HL-60 (cell line): ENCODE results near the gene KRT36.

Experiments
- DNase-seq, 2 experiments: peaks; one replicate each; pipeline ENCODE4 v3.0.0-alpha.2; 2010 to 2020; ENCODE audit warnings: low read depth in 1 of 2, low spot score in 1 of 2
- H3K27ac ChIP-seq: fragments of 250-450 bp; sonication (Bioruptor Pico); replicated peaks from 2 replicates; pipeline ENCODE4 v1.5.1; 2020; ENCODE audit warnings: mild to moderate bottlenecking, moderate library complexity
- H3K27me3 ChIP-seq: fragments of 250-450 bp; sonication (Bioruptor Pico); 2 replicates; pipeline ENCODE4 v1.5.1; 2021; ENCODE audit warnings: mild to moderate bottlenecking, moderate library complexity; ENCODE audit not compliant: insufficient read depth, poor library complexity, severe bottlenecking
- H3K4me3 ChIP-seq: replicated peaks from 2 replicates; pipeline ENCODE4 v1.5.1; 2011; ENCODE audit warnings: mild to moderate bottlenecking, control low read depth, low read length; ENCODE audit not compliant: insufficient read depth
- GABPA ChIP-seq: IDR thresholded peaks from 2 replicates; pipeline ENCODE4 v1.6.1; 2012; ENCODE audit warnings: low read depth
- POLR2AphosphoS5 ChIP-seq: IDR thresholded peaks from 2 replicates; pipeline ENCODE4 v1.6.1; 2012; ENCODE audit warnings: low read depth
- SPI1 ChIP-seq: IDR thresholded peaks from 2 replicates; pipeline ENCODE4 v1.6.1; 2012; ENCODE audit warnings: low read depth, mild to moderate bottlenecking, borderline replicate concordance
- TF ChIP-seq, protein P1 (sequence below): IDR thresholded peaks from one replicate; pipeline ENCODE4 v1.5.1; 2011; ENCODE audit warnings: low read length, control low read depth, inconsistent platforms; ENCODE audit not compliant: insufficient read depth
- TF ChIP-seq, protein P2 (sequence below): IDR thresholded peaks from 2 replicates; pipeline ENCODE4 v1.6.1; 2012; ENCODE audit warnings: low read depth; ENCODE audit not compliant: insufficient replicate concordance

The KRT36 gene

DNA sequence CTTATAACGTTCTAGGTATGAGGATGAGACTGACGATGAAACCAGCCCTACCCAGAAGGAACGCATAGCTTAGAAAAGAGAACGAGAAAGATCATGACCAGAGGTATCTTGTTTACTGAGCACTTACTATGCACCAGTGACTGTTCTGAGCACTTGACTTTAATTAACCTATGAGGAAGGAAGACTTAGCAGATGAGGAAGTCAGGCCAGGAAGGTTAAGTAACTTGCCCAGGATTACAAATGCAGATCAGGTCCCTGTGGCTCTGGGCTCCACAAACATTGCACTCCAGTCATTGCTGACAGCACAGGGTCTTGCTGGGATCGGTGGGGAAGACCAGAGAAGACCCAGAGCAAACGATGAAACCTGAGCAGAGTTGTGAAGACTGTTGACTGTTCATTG is 8.6 kb upstream of the KRT36 start:
- H3K27ac ChIP-seq: peak overlapping the region; percentile 28
- H3K4me3 ChIP-seq: no peak overlapping the region
- TF ChIP-seq GABPA: no peak
- TF ChIP-seq SPI1: peak; percentile 81
- DNase-seq: peak; percentile 61 to 66
- H3K27me3 ChIP-seq: no peaks in the 10 kb centered on the region

DNA sequence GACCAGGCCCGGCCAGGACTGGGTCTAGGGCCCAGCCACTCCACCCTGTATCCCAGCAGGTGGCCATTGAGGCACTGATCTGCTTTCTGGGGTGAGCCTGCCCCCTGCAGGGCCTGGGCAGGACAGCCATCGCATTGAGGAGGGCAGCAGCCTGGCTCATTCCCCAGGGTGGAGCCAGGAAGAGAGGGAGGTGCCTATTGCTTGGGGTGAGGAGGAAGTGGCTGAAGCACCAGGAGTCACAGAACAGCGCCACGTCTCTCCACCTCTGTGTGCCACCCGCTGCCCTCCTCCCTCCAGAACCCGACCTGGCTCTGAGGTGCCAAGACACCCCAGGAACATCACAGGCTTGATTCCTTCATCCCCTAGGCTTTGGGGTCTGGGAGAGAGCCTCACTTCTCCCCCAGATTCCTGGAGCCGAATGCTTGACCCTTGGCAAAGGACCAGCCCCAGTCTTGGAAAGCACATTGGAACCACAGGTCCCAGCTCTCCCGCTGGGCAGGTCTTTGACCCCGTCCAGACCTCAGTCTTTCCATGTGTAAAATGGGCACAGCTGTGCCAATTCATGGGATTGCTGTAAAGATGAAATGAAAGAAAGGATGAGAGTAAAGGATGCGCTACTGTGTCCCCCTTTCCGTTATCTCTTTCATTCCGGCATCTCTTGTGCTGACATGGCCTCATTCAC is 7.2 kb upstream of the KRT36 start:
- TF ChIP-seq, protein P1, sequence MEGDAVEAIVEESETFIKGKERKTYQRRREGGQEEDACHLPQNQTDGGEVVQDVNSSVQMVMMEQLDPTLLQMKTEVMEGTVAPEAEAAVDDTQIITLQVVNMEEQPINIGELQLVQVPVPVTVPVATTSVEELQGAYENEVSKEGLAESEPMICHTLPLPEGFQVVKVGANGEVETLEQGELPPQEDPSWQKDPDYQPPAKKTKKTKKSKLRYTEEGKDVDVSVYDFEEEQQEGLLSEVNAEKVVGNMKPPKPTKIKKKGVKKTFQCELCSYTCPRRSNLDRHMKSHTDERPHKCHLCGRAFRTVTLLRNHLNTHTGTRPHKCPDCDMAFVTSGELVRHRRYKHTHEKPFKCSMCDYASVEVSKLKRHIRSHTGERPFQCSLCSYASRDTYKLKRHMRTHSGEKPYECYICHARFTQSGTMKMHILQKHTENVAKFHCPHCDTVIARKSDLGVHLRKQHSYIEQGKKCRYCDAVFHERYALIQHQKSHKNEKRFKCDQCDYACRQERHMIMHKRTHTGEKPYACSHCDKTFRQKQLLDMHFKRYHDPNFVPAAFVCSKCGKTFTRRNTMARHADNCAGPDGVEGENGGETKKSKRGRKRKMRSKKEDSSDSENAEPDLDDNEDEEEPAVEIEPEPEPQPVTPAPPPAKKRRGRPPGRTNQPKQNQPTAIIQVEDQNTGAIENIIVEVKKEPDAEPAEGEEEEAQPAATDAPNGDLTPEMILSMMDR: peak; percentile 78
- TF ChIP-seq, protein P2, sequence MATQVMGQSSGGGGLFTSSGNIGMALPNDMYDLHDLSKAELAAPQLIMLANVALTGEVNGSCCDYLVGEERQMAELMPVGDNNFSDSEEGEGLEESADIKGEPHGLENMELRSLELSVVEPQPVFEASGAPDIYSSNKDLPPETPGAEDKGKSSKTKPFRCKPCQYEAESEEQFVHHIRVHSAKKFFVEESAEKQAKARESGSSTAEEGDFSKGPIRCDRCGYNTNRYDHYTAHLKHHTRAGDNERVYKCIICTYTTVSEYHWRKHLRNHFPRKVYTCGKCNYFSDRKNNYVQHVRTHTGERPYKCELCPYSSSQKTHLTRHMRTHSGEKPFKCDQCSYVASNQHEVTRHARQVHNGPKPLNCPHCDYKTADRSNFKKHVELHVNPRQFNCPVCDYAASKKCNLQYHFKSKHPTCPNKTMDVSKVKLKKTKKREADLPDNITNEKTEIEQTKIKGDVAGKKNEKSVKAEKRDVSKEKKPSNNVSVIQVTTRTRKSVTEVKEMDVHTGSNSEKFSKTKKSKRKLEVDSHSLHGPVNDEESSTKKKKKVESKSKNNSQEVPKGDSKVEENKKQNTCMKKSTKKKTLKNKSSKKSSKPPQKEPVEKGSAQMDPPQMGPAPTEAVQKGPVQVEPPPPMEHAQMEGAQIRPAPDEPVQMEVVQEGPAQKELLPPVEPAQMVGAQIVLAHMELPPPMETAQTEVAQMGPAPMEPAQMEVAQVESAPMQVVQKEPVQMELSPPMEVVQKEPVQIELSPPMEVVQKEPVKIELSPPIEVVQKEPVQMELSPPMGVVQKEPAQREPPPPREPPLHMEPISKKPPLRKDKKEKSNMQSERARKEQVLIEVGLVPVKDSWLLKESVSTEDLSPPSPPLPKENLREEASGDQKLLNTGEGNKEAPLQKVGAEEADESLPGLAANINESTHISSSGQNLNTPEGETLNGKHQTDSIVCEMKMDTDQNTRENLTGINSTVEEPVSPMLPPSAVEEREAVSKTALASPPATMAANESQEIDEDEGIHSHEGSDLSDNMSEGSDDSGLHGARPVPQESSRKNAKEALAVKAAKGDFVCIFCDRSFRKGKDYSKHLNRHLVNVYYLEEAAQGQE: peak; percentile 24
- TF ChIP-seq GABPA: no peak
- TF ChIP-seq SPI1: peak; percentile 82
- TF ChIP-seq POLR2AphosphoS5: no peak
- Histone ChIP-seq H3K27ac (no peak overlapping the region), H3K4me3 (no peak overlapping the region), H3K27me3 (no peaks in the 10 kb centered on the region)
- peak; percentile 74 to 88 for DNase-seq

DNA sequence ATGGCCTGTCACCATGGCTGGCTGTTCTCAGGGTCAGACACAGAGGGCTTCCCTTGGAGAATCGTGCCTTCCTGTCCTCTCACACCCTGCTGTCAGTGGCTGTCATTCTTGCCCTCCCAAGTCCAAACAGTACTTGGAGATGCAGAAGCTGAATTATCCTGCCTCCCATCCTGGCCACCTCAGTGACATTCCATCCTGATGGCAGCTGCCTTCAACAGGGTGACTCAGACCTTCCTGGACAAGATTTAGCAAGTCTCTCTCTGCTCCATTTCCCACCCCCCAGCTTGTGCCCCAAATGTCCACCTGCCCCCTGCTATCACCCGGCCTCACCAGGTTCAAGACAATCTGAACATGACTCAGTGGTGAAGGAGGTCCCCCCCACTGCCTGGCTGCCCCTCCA is 4.8 kb upstream of the KRT36 start:
- TF ChIP-seq POLR2AphosphoS5 (no peak), SPI1 (no peak), GABPA (no peak)
- TF ChIP-seq, protein P1: no peak
- TF ChIP-seq, protein P2: no peak
- no peak for DNase-seq
- Histone ChIP-seq H3K27me3 (no peaks in the 10 kb centered on the region), H3K27ac (no peak overlapping the region), H3K4me3 (no peak overlapping the region)

DNA sequence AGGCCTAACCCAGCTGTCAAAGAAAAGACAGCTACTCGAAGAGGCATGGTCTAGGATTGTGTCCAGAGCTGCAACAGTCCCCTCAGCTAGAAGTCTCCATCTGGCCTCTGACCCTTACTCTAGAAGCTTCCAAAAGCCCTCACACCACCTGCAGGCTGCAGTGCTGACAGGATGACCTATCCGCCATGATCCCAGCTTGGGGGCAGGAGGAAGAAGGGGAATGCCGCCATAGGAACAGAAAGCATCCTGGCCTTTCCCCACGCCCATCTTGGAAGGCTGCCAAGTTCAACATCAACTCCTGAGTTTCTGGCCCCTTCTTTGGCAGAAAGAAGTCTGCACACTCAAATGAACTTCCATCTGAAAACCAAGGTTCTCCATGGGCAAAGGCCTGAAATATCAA is 3.1 kb upstream of the KRT36 start:
- Histone ChIP-seq H3K27ac (no peak overlapping the region), H3K27me3 (no peaks in the 10 kb centered on the region), H3K4me3 (no peak overlapping the region)
- no peak for DNase-seq
- TF ChIP-seq, protein P1: no peak
- no peak for TF ChIP-seq POLR2AphosphoS5
- TF ChIP-seq, protein P2: no peak
- no peak for TF ChIP-seq SPI1
- no peak for TF ChIP-seq GABPA
